HG03175 (cell line): ENCODE data around the gene SGMS2.
"Not testable (repeated sequence)": the region's sequence is repeated elsewhere in the genome, so short reads cannot be mapped to it uniquely, and the experiment has no call there.

Source experiments
- ATAC-seq: cut with Tn5 transposase; IDR thresholded peaks from one replicate; pipeline ENCODE4 v1.9.1; 2021; ENCODE audit warnings: mild to moderate bottlenecking, moderate library complexity; ENCODE audit not compliant: unreplicated experiment

Gene SGMS2

GRCh38 chr4:107906458-107907100 lies 81.8 kb downstream of the SGMS2 start:
- no peak for ATAC-seq

- no peak for ATAC-seq
These were observed 83.6 kb downstream of the SGMS2 start for GRCh38 chr4:107908377-107908776.

GRCh38 chr4:107913283-107913899 lies 88.7 kb downstream of the SGMS2 start:
- ATAC-seq: peak; percentile 89

GRCh38 chr4:107915220-107915619 lies 90.5 kb downstream of the SGMS2 start:
- no peak for ATAC-seq

- no peak for ATAC-seq
These were observed 91.9 kb downstream of the SGMS2 start for GRCh38 chr4:107916623-107917022.

- no peak for ATAC-seq
These were observed 92.8 kb downstream of the SGMS2 start for GRCh38 chr4:107917500-107917899.

GRCh38 chr4:107922486-107923473 lies 98.0 kb downstream of the SGMS2 start:
- ATAC-seq: no peak

- not testable (repeated sequence) for ATAC-seq
These were observed 101.0 kb downstream of the SGMS2 start for GRCh38 chr4:107925713-107926112.

GRCh38 chr4:107926875-107927274 lies 102.1 kb downstream of the SGMS2 start:
- not testable (repeated sequence) for ATAC-seq

GRCh38 chr4:107930821-107931774 lies 106.4 kb downstream of the SGMS2 start, which contains the start of gene CYP2U1:
TSS of gene CYP2U1 (plus strand) at chr4:107931549. CDS start at chr4:107931644, 95 bp downstream.
- ATAC-seq: peak; percentile 94

GRCh38 chr4:107931775-107932321 lies 107.1 kb downstream of the SGMS2 start:
- peak; percentile 30 for ATAC-seq

- no peak for ATAC-seq
These were observed 110.5 kb downstream of the SGMS2 start for GRCh38 chr4:107935246-107935645.

- ATAC-seq: no peak
These were observed 112.3 kb downstream of the SGMS2 start for GRCh38 chr4:107937040-107937439.

- ATAC-seq: no peak
These were observed 114.6 kb downstream of the SGMS2 start for GRCh38 chr4:107939307-107939706.

GRCh38 chr4:107945809-107946208 lies 121.1 kb downstream of the SGMS2 start:
- no peak for ATAC-seq

GRCh38 chr4:107950746-107951540 lies 126.2 kb downstream of the SGMS2 start:
- ATAC-seq: no peak

- ATAC-seq: no peak
These were observed 126.8 kb downstream of the SGMS2 start for GRCh38 chr4:107951551-107951950.

- ATAC-seq: no peak
These were observed 131.3 kb downstream of the SGMS2 start for GRCh38 chr4:107956011-107956410.
